ENCODE data around the gene SRSF6. TPM values are rescaled to one million over a fixed set of nuclear protein-coding genes. Genes with fewer than 3 reads are reported as not detected.
A peak's percentile ranks its signal among the peaks of the same experiment; 100 is the strongest.
"Not testable (repeated sequence)": the region's sequence is repeated elsewhere in the genome, so short reads cannot be mapped to it uniquely, and the experiment has no call there.

Gene SRSF6
- polyA plus RNA-seq, 2 of the 4 experiments (the other 2 are of a cell fraction) = 99.3 to 145 TPM

DNA sequence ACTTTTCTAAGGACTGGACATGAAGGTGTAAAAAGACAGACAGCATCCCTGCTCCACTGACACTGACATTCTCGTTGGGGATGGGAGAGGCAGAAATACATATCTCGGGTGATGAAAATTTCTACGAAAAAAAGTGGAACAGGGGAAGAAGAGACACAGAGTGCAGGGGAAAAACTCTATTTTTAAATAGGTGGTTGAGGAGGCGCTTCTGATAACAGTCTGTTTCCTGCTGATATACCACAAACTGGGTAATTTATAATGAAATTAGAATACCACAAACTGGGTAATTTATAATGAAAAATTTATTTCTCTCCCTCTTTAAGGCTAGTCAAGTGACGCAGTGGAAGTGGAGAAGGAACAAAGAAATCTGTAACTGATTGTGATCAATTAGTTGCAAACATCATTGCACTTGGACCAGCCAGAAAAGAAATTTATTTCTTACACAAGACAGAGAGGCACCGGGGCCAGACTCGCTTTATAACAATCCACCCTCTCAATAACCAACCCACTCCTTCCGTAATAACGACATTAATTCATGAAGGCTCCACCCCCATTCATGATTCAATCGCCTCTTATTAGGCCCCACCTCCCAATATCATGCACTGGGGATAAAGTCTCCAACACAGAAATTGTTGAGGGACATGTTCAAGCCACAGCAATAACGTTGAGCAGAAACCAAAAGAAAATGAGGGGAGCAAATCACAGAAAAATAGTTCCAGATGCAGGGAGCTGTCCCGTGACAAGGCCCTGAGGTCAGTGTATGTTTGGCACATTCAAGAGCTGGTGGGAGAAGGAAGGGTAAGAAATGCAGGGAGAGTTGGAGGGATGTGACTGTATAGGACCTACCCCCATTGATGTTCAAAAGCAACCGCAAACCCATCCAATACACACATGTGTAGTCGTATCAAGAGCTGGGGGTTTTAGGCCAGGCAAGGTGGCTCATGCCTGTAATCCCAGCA is 6.6 kb upstream of the SRSF6 start (continued):
- TF ChIP-seq, protein P1, sequence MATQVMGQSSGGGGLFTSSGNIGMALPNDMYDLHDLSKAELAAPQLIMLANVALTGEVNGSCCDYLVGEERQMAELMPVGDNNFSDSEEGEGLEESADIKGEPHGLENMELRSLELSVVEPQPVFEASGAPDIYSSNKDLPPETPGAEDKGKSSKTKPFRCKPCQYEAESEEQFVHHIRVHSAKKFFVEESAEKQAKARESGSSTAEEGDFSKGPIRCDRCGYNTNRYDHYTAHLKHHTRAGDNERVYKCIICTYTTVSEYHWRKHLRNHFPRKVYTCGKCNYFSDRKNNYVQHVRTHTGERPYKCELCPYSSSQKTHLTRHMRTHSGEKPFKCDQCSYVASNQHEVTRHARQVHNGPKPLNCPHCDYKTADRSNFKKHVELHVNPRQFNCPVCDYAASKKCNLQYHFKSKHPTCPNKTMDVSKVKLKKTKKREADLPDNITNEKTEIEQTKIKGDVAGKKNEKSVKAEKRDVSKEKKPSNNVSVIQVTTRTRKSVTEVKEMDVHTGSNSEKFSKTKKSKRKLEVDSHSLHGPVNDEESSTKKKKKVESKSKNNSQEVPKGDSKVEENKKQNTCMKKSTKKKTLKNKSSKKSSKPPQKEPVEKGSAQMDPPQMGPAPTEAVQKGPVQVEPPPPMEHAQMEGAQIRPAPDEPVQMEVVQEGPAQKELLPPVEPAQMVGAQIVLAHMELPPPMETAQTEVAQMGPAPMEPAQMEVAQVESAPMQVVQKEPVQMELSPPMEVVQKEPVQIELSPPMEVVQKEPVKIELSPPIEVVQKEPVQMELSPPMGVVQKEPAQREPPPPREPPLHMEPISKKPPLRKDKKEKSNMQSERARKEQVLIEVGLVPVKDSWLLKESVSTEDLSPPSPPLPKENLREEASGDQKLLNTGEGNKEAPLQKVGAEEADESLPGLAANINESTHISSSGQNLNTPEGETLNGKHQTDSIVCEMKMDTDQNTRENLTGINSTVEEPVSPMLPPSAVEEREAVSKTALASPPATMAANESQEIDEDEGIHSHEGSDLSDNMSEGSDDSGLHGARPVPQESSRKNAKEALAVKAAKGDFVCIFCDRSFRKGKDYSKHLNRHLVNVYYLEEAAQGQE (IDR thresholded peaks at IDR 0.05) = no peak

GRCh38 chr20:43452404-43453126 is 5.1 kb upstream of the SRSF6 start:
- CTCF ChIA-PET = interaction anchor here (1.3 to 3.4 kb wide), 2 partner anchors 240 to 628 kb away, joined by 3 to 21 read pairs; no protein-coding TSS in a partner anchor
- DNase-seq (ENCODE audit: low read depth in 1 of 2, low spot score in 1 of 2) (no peak), FAIRE-seq (no peak), ATAC-seq (no peak)
- POLR2A ChIA-PET = no interaction called here
- WGBS (ENCODE audit: missing lambda C conversion rate) = 72% methylated on average over 15 of the region's 15 CpGs
- Histone ChIP-seq H3K9me3 (no peaks in the 10 kb centered on the region), H3K27ac (no peak overlapping the region), H3K4me3 (no peak overlapping the region), H3K4me1 (0 out of 3 replicates have a peak, but pooled peaks cover 3% of the 10 kb centered on the region), H3K4me2 (no peak overlapping the region)
- TF ChIP-seq BHLHE40 (IDR thresholded peaks at IDR 0.05; ENCODE audit: low read depth, low read length) = no peak

DNA sequence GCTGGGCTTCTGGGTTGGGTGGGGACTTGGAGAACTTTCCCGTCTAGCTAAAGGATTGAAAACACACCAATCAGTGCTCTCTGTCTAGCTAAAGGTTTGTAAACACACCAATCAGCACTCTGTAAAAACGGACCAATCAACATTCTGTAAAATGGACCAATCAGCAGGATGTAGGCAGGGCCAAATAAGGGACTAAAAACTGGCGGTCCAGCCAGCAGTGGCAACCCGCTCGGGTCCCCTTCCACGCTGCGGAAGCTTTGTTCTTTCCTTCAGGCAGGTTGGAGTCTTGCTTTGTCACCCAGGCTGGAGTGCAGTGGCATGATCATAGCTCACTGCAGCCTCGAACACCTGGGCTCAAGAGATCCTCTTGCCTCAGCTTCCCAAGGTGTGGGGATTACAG is 1.4 kb upstream of the SRSF6 start:
- 73% methylated on average over 8 of the region's 8 CpGs for WGBS (ENCODE audit: missing lambda C conversion rate)
- H3K27ac ChIP-seq = not testable (repeated sequence)

GRCh38 chr20:43456809-43457639 is 672 bp upstream of the SRSF6 start:
- Histone ChIP-seq H3K4me2 (peak overlapping the region; percentile 86), H3K4me3 (peak overlapping the region; percentile 88), H3K4me1 (peaks cover 18% of the 10 kb centered on the region; the same call in 2 of the 3 replicates), H3K27ac (peak overlapping the region; percentile 99), H3K9me3 (no peaks in the 10 kb centered on the region)
- TF ChIP-seq RFX5 (IDR thresholded peaks at IDR 0.05) (peak; percentile 32; the same call in 1 of the 2 replicates), NR3C1 (IDR thresholded peaks at IDR 0.05) (no peak), POLR2A (IDR thresholded peaks at IDR 0.05; ENCODE audit: low read length) (peak; percentile 19), ZFP36 (IDR thresholded peaks at IDR 0.05; ENCODE audit: borderline replicate concordance, partially characterized antibody) (no peak), RNF2 (IDR thresholded peaks at IDR 0.05; ENCODE audit: borderline replicate concordance, low read depth) (no peak)
- TF ChIP-seq, protein P2, sequence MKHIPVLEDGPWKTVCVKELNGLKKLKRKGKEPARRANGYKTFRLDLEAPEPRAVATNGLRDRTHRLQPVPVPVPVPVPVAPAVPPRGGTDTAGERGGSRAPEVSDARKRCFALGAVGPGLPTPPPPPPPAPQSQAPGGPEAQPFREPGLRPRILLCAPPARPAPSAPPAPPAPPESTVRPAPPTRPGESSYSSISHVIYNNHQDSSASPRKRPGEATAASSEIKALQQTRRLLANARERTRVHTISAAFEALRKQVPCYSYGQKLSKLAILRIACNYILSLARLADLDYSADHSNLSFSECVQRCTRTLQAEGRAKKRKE (CRISPR knock-in tag; IDR thresholded peaks at IDR 0.05; ENCODE audit: low read depth) = no peak
- TF ChIP-seq, protein P3, sequence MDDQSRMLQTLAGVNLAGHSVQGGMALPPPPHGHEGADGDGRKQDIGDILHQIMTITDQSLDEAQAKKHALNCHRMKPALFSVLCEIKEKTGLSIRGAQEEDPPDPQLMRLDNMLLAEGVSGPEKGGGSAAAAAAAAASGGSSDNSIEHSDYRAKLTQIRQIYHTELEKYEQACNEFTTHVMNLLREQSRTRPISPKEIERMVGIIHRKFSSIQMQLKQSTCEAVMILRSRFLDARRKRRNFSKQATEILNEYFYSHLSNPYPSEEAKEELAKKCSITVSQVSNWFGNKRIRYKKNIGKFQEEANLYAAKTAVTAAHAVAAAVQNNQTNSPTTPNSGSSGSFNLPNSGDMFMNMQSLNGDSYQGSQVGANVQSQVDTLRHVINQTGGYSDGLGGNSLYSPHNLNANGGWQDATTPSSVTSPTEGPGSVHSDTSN (IDR thresholded peaks at IDR 0.05) = 0 out of 2 replicates have a peak, but pooled peaks have one; percentile 21
- DNase-seq (ENCODE audit: low read depth in 1 of 2, low spot score in 1 of 2) = peak; percentile 94 to 96
- ChIA-PET POLR2A (interaction anchor here (0.5 to 1.9 kb wide), 21 partner anchors 8 to 1764 kb away, joined by 3 to 11 read pairs (median 4); partner anchors contain the start of genes IFT52 and L3MBTL1), CTCF (interaction anchor here (1.1 to 1.9 kb wide), 3 partner anchors 8 to 235 kb away, joined by 3 to 6 read pairs (median 5); no protein-coding TSS in a partner anchor)
- no peak for FAIRE-seq
- WGBS (ENCODE audit: missing lambda C conversion rate) = 5% methylated on average over 29 of the region's 53 CpGs
- ATAC-seq = peak; percentile 93 to 94

More for the DNA sequence above, 1.4 kb upstream of the SRSF6 start:
- not testable (repeated sequence) for H3K4me3 ChIP-seq, FAIRE-seq, H3K9me3 ChIP-seq, ATAC-seq
- DNase-seq (ENCODE audit: low read depth in 1 of 2, low spot score in 1 of 2) = peak in 1 of 2 experiments; percentile 32
- H3K4me2 ChIP-seq = peak overlapping the region; percentile 86
- ChIA-PET POLR2A (interaction anchor here (1.2 to 1.8 kb wide), 4 partner anchors 7 to 1763 kb away, joined by 3 to 7 read pairs (median 5); partner anchors contain the start of gene IFT52), CTCF (interaction anchor here (0.8 to 1.9 kb wide), 3 partner anchors 7 to 236 kb away, joined by 3 to 6 read pairs (median 5); no protein-coding TSS in a partner anchor)
- peaks cover 12% of the 10 kb centered on the region; the same call in 2 of the 3 replicates for H3K4me1 ChIP-seq
